Right lobe of liver (tissue), 4 donors: ENCODE data around the gene S100B.

Source experiments
- POLR2A ChIP-seq: fragments of 450-650 bp; IDR thresholded peaks from one replicate; pipeline ENCODE4 v1.6.1; 2017; ENCODE audit warnings: antibody characterized with exemption, mild to moderate bottlenecking
- TF ChIP-seq, protein P1 (sequence below), 4 donors: fragments of 200-600 bp in 3 of 4; fragments of 450-650 bp in 1 of 4; IDR thresholded peaks; one replicate each; pipeline versions ENCODE4 v1.5.1 to v1.8.0; 2016 to 2022; ENCODE audit warnings: antibody characterized with exemption in 4 of 4, mild to moderate bottlenecking in 2 of 4
- donor health status: DM: no; HTN: no; CAD: no.
- donor health status: DM: no; HTN: no; CAD: no.
- donor health status: DM: no; HTN: yes; CAD: no.

DNA sequence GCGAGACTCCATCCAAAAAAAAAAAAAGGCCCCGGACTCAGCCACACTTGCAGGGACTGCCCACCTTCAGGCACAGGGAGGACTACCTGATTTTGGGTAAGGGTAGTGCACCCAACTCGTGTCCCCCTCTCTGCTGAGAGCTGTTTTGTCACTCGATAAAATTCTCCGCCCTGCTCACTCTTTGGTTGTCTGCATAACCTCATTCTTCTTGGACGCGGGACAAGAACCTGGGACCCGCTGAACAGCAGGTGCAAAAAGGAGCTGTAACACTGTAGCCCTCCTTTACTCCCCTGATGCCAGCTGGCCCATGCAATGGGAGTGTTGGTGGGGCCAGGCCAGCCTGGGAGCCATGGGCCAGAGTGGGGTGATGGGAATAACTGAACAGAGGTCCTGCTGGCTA, 10.6 kb downstream of the S100B start:
- TF ChIP-seq, protein P1, sequence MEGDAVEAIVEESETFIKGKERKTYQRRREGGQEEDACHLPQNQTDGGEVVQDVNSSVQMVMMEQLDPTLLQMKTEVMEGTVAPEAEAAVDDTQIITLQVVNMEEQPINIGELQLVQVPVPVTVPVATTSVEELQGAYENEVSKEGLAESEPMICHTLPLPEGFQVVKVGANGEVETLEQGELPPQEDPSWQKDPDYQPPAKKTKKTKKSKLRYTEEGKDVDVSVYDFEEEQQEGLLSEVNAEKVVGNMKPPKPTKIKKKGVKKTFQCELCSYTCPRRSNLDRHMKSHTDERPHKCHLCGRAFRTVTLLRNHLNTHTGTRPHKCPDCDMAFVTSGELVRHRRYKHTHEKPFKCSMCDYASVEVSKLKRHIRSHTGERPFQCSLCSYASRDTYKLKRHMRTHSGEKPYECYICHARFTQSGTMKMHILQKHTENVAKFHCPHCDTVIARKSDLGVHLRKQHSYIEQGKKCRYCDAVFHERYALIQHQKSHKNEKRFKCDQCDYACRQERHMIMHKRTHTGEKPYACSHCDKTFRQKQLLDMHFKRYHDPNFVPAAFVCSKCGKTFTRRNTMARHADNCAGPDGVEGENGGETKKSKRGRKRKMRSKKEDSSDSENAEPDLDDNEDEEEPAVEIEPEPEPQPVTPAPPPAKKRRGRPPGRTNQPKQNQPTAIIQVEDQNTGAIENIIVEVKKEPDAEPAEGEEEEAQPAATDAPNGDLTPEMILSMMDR (IDR thresholded peaks at IDR 0.05), result no peak
- TF ChIP-seq POLR2A, result no peak
